D341Med (cell line): ENCODE measurements around the gene UBE2N.
A peak's percentile ranks its signal among the peaks of the same experiment; 100 is the strongest.

Source experiments
- DNase-seq: peaks from one replicate; pipeline ENCODE4 v3.0.0; 2012; ENCODE audit warnings: low spot score

UBE2N gene

DNA sequence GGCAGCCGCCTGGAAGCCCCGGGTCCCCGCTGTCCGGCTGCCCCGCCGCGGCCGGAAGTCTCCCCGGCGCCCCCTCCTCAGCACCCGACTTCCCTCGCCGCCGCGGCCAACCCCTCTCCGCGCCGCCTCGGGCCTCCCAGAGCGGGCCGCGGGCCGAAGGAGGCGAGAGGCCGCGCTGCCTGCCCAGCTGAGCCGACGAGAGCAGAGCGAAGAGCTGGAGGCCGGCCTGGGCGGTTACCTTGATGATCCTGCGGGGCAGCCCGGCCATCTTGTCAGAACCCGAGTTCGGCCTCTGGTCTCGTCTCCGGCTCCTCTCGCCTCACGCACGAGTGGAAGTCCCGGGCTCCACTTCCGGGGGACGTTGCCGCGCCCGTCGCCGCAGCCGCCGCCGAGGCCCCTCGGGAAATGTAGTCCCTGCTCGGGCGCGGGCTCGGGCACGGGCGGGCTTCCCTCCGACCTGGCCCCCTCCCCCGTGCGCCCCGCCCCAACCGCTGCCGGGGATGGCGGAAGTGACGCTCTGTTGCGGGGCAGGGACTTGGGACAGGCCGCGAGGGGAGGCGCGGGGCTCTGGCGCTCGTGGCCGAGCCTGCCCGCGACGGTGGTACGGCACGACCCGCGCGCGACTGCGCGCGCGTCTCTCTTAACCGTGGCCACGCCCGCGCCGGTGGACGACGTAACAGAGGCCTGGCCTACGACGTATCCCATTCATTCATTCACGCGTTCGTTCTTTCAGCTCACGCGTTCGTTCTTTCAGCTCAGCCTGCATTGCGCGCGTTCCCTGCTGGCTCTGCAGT is at the start of gene UBE2N:
Gene UBE2N (minus strand): TSS at position 331 of the 794 bp plus-strand sequence. CDS start 63 bp downstream, at position 268.
- DNase-seq: peak; percentile 98

- DNase-seq: no peak
These were observed 42.7 kb upstream of the UBE2N start for GRCh38 chr12:93484315-93484981.

DNA sequence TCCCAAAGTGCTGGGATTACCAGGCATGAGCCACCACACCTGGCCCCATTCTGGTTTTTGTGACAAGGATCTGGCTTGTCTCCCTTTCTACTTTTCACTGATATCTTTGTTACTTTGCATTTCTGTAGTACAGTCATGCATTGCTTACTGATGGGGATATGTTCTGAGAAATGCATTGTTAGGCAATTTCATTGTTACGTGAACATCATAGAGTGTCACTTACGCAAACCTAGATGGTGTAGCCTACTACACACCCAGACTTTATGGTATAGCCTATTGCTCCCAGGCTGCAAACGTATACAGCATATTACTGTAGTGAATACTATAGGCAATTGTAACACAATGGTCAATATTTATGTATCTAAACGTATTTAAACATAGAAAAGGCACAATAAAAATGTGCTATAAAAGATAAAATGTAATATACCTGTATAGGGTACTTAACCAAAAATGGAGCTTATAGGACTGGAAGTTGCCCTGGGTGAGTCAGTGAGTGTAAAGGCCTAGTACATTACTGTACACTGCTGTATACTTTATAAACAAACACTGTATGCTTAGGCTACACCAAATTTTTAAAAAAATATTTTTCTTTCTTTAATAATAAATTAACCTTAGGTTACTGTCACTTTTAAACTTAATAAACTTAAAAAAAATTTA is 41.5 kb upstream of the UBE2N start:
- DNase-seq: no peak

DNA sequence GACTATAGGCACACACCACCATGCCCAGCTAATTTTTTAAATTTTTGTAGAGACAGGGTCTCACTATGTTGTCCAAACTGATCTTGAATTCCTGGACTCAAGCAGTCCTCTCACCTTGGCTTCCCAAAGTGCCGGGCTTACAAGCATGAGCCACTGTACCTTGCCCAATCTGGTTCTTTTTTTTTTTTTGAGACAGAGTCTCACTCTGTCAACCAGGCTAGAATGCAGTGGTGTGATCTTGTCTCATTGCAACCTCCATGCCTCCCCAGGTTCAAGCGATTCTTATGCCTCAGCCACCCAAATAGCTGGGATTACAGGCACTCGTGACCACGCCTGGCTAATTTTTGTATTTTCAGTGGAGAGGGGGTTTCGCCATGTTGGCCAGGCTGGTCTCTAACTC is 41.0 kb upstream of the UBE2N start:
- DNase-seq: no peak

DNA sequence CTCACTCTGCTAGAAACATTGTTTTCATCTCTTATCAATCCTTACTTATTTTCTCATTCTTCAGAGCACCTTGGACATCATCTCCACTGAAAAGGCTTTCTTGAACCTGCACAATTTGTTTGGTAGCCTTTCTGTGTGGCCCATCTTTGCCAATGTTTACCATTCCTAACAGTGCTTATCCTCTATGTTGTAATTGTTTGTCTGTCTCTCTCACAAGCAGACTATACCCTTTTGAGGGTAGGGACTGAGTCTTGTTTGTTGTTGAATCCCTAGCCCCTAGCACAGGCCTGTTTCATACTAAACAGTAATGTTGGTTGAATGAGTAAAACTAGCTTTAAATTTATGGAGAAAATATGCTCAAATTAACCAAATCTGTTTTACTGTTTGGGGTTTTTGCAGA is 34.8 kb upstream of the UBE2N start:
- no peak for DNase-seq

GRCh38 chr12:93469386-93469785 is 27.6 kb upstream of the UBE2N start:
- DNase-seq: no peak

DNA sequence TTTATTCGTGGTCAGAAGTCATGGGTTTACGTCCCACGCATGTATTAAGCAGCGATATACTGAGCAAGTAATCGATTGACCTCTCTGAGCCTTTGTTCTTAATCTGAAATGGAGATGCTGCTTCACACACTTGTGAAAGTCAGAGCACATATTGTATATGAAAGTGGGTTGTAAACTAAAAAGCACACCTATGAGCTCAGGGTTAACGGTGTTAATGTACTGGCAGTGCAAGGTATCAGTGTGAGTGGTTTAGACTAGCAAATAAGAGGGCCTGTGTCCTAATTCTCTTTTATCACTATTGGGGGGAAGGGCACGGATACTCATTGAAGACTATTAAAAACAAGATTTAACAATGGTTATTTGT is 26.2 kb upstream of the UBE2N start:
- no peak for DNase-seq

DNA sequence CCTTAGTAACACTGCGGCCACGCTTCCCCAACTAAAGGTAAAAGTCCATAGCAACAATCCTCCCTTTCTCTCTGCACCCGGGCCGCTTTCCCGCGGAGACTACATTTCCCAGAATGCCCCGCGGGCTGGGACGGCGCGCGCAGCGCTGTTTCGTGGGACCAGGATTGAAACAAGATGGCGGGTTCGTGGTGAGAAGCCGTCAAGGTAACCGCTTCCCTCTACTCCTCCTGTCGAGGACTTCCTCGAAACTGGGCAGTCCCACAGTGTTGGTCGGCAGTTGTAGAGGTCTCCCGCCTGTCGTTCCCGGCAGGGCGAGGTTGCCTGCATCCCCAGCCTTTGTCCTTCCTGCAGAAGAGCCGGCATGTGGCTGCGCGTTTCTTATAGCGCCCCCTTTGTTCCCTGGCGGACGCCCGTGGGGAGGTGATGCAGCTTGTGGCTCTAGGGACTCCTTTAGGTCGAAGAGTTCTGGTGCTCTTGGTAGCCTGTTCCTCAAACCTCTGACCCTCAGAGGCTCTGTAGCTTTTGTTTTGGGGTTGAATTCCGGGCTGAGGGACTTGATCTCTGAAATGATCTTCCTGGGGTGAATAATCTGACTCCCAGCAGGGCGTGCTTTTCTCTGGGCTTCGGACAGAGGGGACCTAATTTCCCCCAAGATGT is 25.7 kb upstream of the UBE2N start, which contains the start of gene MRPL42:
Gene MRPL42 (plus strand): TSS at position 164 of the 657 bp plus-strand sequence. CDS start 1,772 bp downstream, outside the sequence.
- peak; percentile 93 for DNase-seq

GRCh38 chr12:93466625-93467350 is 25.0 kb upstream of the UBE2N start:
- DNase-seq: no peak

DNA sequence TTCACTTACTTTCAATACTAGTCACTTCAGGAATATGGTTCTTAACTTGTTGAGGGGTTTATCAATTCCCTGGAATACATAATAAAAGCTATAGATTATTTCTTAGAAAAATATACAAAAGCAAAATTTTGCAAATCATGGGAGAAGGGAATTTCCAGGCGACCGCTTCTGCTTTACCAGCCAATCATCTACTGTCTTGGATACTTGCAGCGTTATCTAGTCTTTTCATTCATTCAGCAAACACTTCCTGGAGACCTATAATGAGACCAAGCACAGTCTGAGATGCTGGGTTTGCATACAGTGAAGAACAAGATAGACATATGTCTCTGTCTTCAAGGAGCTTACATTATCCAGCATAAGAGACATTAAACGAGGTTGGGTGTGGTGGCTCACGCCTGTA is 24.1 kb upstream of the UBE2N start:
- no peak for DNase-seq

- DNase-seq: no peak
These were observed 19.8 kb upstream of the UBE2N start for GRCh38 chr12:93461503-93461902.

DNA sequence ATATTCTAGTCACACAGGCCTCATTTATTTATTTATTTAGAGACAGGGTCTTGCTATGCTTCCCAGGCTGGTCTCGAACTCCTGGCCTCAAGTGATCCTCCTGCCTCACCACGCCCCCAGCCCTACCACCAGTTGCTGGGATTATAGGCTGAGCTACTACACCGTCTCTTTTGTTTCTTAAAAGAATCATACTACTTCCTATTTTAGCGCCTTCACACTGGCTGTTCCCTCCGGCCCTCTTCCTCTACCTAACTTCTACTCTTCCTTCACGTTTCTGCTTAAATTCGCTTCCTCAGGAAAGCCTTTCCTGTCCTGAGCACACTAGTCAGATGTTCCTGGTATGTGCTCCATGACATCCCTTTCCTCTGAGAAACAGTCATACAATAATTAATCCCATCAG is 19.2 kb upstream of the UBE2N start:
- no peak for DNase-seq

GRCh38 chr12:93460003-93460402 is 18.3 kb upstream of the UBE2N start:
- DNase-seq: no peak

GRCh38 chr12:93459097-93459496 is 17.4 kb upstream of the UBE2N start:
- no peak for DNase-seq

DNA sequence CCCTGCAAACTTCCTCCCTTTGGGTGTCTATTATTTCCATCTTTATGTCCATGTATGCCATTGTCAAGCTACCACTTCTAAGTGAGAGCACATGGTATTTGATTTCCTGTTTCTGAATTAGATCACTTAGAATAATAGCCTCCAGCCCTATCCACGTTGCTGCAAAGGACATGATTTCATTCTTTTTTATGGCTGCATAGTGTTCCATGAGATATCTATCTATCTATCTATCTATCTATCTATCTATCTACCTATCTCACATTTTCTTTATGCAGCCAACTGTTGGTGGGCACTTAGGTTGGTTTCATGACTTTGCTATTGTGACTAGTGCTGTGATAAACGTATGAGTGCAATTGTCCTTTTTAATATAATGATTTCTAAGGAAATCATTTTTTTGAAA is 14.3 kb upstream of the UBE2N start:
- DNase-seq: no peak

DNA sequence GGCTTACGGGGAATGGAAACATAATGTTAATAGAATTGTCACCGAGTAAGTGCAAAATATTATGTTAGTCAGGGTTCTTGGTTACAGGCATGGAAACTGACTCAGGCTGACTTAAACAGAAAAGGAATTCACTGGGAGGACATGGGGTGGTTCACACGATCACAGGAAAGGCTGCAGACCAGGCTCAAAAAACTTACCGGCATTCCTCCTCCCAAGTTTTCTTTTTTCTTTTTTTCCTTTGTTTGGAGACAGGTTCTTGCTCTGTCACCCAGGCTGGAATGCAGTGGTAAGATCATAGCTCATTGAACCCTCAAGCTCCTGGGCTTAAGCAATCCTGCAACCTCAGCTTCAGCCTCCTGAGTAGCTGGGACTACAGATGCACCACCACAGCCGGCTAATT is 11.9 kb upstream of the UBE2N start:
- DNase-seq: no peak

- no peak for DNase-seq
These were observed 9.8 kb upstream of the UBE2N start for GRCh38 chr12:93451423-93452158.

- DNase-seq: no peak
These were observed 7.5 kb upstream of the UBE2N start for GRCh38 chr12:93449277-93449676.

GRCh38 chr12:93448796-93449195 is 7.0 kb upstream of the UBE2N start:
- no peak for DNase-seq

- DNase-seq: no peak
These were observed 6.0 kb upstream of the UBE2N start for GRCh38 chr12:93447555-93448290.
